PC-3 (cell line): ENCODE measurements around the gene PRPF6. TPM values are rescaled to one million over a fixed set of nuclear protein-coding genes. Genes with fewer than 3 reads are reported as not detected.

ENCODE experiments used
- ATAC-seq: fragments of 200-7000 bp; cut with Tn5 transposase; 2 replicates; pipeline ENCODE4 v1.9.1; 2020; ENCODE audit warnings: mild to moderate bottlenecking, moderate library complexity
- BruUV-seq: library from RNA; stranded (reverse); fragments of 400-500 nt; replicated peaks from 2 replicates; lab custom pipeline; 2021; lab: Mats Ljungman, UMichigan
- CTCF ChIA-PET: fragments of 300-600 bp; sonication (Branson Sonifier 250); formaldehyde crosslinking; loops from one replicate; lab custom pipeline; 2022; ENCODE audit warnings: antibody characterized with exemption; lab: Charles Lee
- POLR2A ChIA-PET: fragments of 300-600 bp; sonication (Branson Sonifier 250); formaldehyde crosslinking; loops from one replicate; lab custom pipeline; 2022; ENCODE audit warnings: antibody characterized with exemption; ENCODE audit not compliant: unreplicated experiment; lab: Charles Lee
- DNase-seq: peaks from one replicate; pipeline ENCODE4 v3.0.0-alpha.2; 2015
- H2AFZ ChIP-seq: fragments of 300-600 bp; sonication (generic); 2 replicates; pipeline ENCODE4 v1.6.0; 2016; ENCODE audit warnings: antibody characterized with exemption, low read length
- H3F3A ChIP-seq: fragments of 300-600 bp; sonication (generic); one replicate; pipeline ENCODE4 v1.6.0; 2017; ENCODE audit warnings: antibody characterized with exemption, low read length, control low read depth, mild to moderate bottlenecking; ENCODE audit not compliant: unreplicated experiment
- H3K27ac ChIP-seq: fragments of 300-600 bp; sonication (generic); 2 replicates; pipeline ENCODE4 v1.5.1; 2016; ENCODE audit warnings: mild to moderate bottlenecking, low read length
- H3K27me3 ChIP-seq: fragments of 300-600 bp; sonication (generic); 2 replicates; pipeline ENCODE4 v1.6.1; 2016; ENCODE audit warnings: low read length, mixed read lengths
- H3K36me3 ChIP-seq: fragments of 300-600 bp; sonication (generic); 2 replicates; pipeline ENCODE4 v1.6.1; 2016; ENCODE audit warnings: low read depth, mixed run types, low read length, mixed read lengths
- H3K4me1 ChIP-seq: fragments of 300-600 bp; sonication (generic); 2 replicates; pipeline ENCODE4 v1.5.1; 2016; ENCODE audit warnings: low read length; ENCODE audit not compliant: insufficient read depth
- H3K4me2 ChIP-seq: fragments of 300-600 bp; sonication (generic); 2 replicates; pipeline ENCODE4 v1.6.0; 2016; ENCODE audit warnings: low read length
- H3K4me3 ChIP-seq: fragments of 300-600 bp; sonication (generic); 2 replicates; pipeline ENCODE4 v1.5.1; 2016; ENCODE audit warnings: mild to moderate bottlenecking, low read length, mixed read lengths
- H3K79me2 ChIP-seq: fragments of 300-600 bp; sonication (generic); 2 replicates; pipeline ENCODE4 v1.6.1; 2017; ENCODE audit warnings: low read length, mixed read lengths
- H3K9ac ChIP-seq: fragments of 300-600 bp; sonication (generic); 2 replicates; pipeline ENCODE4 v1.6.0; 2016; ENCODE audit warnings: mild to moderate bottlenecking, low read length
- H3K9me2 ChIP-seq: fragments of 300-600 bp; sonication (generic); replicated peaks from 2 replicates; pipeline ENCODE4 v1.6.1; 2016; ENCODE audit warnings: mixed run types, low read length, mixed read lengths
- H3K9me3 ChIP-seq: fragments of 300-600 bp; sonication (generic); 2 replicates; pipeline ENCODE4 v1.6.1; 2016; ENCODE audit warnings: low read length, mixed read lengths
- H4K20me1 ChIP-seq: fragments of 300-600 bp; sonication (generic); 2 replicates; pipeline ENCODE4 v1.6.1; 2016; ENCODE audit warnings: low read length, mixed read lengths
- EZH2 ChIP-seq: fragments of 300-600 bp; sonication (generic); IDR thresholded peaks from one replicate; pipeline ENCODE4 v1.6.1; 2017; ENCODE audit warnings: antibody characterized with exemption, mild to moderate bottlenecking, low read length; ENCODE audit not compliant: unreplicated experiment
- EZH2phosphoT487 ChIP-seq: fragments of 300-600 bp; sonication (generic); IDR thresholded peaks from 2 replicates; pipeline ENCODE4 v1.6.1; 2018; ENCODE audit warnings: mild to moderate bottlenecking, antibody characterized with exemption, low read length, borderline replicate concordance
- intact Hi-C: fragments of 100-400 bp; cut with micrococcal nuclease; formaldehyde crosslinking; loops from 2 replicates; pipeline ENCODE4 v1.9.0; 2023
- total RNA-seq: library from RNA; depleted of rRNA; stranded (reverse); fragments of >200 nt; gene quantifications from 2 replicates; pipeline ENCODE4 v1.2.3, GENCODE V29; 2014
- TF ChIP-seq, protein P1 (sequence below): fragments of 300-600 bp; sonication (generic); conservative IDR thresholded peaks from 2 replicates; pipeline ENCODE4 v1.5.1; 2017; ENCODE audit warnings: antibody characterized with exemption, low read depth, mild to moderate bottlenecking, low read length

Gene PRPF6
- total RNA-seq, 1 experiment from 2014 or later, result 67.1 TPM

DNA sequence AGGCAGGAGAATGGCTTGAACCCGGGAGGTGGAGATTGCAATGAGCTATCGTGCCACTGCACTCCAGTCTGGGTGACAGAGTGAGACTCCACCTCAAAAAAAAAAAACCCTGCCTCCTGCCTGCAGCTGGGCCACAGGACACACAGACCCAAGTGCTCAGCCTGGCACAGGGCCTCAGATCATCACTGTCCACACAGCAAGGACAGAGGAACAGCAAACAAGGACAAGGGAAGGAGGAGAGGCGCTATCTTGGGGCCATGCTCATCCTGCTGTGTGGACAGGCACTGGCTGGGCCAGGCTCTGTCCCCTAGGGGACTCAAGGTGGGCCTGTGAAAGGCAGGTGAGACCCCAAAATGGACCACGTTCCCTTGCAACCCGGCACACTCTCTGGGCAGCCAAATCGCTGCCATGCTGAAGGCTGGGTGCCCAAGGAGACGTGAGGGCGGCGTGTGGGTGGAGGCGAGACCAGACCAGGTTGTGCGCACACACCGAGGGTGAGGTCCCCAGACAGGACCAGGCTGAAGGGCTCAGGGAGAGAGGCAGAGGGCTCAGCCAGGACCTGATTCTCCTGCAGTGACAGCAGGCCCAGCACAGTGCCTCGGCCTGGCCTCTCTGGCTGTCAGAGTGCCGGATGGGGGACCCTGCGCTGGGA lies 33.8 kb upstream of the PRPF6 start:
- intact Hi-C loops, result no loop called here
- no peak overlapping the region for H3K4me3 ChIP-seq
- CTCF ChIA-PET, result interaction anchor here (0.6 kb wide), 1 partner anchor 46 kb away, joined by 4 read pairs; no protein-coding TSS in a partner anchor
- POLR2A ChIA-PET, result no interaction called here
- peaks cover 57% of the 10 kb centered on the region for H4K20me1 ChIP-seq
- H3K4me1 ChIP-seq, result peaks cover 10% of the 10 kb centered on the region; the same call in 1 of the 2 replicates
- peaks cover 7% of the 10 kb centered on the region for H3K36me3 ChIP-seq
- H3K27me3 ChIP-seq, result no peaks in the 10 kb centered on the region
- peaks cover 65% of the 10 kb centered on the region for H3K79me2 ChIP-seq
- H3F3A ChIP-seq, result peaks cover 6% of the 10 kb centered on the region
- H3K4me2 ChIP-seq, result no peak overlapping the region
- no peak overlapping the region for H3K27ac ChIP-seq
- DNase-seq, result no peak
- no peak overlapping the region for H3K9ac ChIP-seq
- TF ChIP-seq EZH2, result no peak
- no peaks in the 10 kb centered on the region for H3K9me2 ChIP-seq
- no peaks in the 10 kb centered on the region for H3K9me3 ChIP-seq
- no TSS peak for BruUV-seq
- H2AFZ ChIP-seq, result no peak overlapping the region
- ATAC-seq, result no peak

DNA sequence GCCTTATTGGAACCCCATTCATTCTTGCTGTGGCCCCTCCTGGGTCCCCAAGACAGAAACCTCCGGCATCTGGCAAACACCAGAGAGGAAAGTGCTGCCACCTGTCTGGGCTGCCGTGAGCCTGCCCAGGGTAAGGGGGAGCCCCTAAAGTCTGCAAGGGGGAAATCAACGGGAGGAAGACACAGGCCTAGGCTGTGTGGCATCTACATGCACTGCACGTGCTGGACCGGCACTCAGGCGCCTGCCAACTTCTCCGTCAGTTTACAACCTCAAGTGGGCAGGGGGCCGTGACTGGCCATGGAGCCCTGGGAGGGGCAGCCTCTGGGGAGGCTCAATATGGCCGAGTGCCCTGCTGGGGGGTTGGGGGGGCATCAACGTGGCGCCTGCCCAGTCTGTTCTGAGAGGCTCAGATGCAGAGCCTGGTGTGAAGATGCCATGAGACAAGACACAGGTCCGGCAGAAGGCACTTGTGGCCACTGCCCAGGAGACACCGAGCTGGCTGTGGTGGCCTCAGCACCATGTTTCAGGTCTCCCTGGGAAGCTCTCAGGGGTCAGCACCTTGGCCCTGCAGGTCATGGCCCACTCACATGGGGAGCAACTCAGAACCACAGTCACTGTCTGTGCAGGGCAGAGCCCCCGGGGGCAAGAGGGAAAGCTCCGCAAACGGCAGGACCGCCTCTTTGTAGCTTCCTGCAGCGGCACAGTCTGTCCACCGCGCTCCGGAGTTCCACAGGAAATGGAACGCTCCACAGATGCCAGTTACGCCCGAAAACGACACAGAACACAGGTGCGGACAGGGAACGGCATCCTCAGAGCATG lies 33.1 kb upstream of the PRPF6 start:
- Histone ChIP-seq H2AFZ (no peak overlapping the region), H3K9me2 (no peaks in the 10 kb centered on the region), H3K4me2 (no peak overlapping the region), H3K4me3 (no peak overlapping the region), H3K27me3 (no peaks in the 10 kb centered on the region), H3K9ac (no peak overlapping the region), H4K20me1 (peaks cover 59% of the 10 kb centered on the region), H3F3A (peaks cover under 1% of the 10 kb centered on the region), H3K9me3 (no peaks in the 10 kb centered on the region), H3K79me2 (peaks cover 72% of the 10 kb centered on the region), H3K27ac (no peak overlapping the region), H3K4me1 (peaks cover 10% of the 10 kb centered on the region; the same call in 1 of the 2 replicates), H3K36me3 (peaks cover 7% of the 10 kb centered on the region)
- ATAC-seq (no peak; the same call in 1 of the 2 replicates), DNase-seq (no peak)
- intact Hi-C loops, result no loop called here
- ChIA-PET POLR2A (no interaction called here), CTCF (interaction anchor here (0.6 kb wide), 1 partner anchor 56 kb away, joined by 5 read pairs; no protein-coding TSS in a partner anchor)
- BruUV-seq, result no TSS peak
- TF ChIP-seq EZH2 (no peak), EZH2phosphoT487 (no peak)
- TF ChIP-seq, protein P1, sequence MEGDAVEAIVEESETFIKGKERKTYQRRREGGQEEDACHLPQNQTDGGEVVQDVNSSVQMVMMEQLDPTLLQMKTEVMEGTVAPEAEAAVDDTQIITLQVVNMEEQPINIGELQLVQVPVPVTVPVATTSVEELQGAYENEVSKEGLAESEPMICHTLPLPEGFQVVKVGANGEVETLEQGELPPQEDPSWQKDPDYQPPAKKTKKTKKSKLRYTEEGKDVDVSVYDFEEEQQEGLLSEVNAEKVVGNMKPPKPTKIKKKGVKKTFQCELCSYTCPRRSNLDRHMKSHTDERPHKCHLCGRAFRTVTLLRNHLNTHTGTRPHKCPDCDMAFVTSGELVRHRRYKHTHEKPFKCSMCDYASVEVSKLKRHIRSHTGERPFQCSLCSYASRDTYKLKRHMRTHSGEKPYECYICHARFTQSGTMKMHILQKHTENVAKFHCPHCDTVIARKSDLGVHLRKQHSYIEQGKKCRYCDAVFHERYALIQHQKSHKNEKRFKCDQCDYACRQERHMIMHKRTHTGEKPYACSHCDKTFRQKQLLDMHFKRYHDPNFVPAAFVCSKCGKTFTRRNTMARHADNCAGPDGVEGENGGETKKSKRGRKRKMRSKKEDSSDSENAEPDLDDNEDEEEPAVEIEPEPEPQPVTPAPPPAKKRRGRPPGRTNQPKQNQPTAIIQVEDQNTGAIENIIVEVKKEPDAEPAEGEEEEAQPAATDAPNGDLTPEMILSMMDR, result no peak

DNA sequence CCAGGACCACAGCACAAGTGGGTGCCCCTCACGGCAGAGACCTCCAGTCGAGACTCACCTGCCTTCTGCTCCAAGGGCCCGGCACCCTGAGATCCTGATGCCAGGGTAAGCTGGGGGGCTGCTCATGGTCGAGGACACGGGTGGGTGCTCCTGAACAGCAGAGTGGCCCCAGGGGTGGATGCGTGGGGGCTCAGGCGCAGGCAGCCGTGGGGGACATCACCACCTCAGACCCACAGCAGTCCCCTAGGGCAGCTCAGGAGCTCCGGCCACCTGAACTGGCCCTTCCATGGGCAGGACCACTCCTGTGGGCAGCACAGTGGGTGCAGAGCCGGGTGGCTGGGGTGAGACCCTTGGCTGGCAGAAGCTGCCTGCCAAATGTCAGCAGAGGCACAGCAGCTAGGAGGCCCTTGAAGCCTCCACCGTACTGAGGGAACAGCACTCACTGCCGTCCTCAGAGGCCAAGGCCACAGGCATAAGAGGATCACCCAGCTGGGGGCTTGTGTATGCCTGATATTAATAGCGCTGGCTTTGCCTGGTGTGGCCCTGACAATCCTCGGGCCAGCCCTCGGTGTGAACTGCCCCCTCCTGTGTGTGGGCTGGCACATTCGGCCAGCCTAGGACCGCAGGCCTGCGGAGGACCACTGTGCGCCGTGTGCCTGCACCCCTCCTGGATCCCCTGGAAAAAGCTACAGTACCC lies 30.1 kb upstream of the PRPF6 start:
- Histone ChIP-seq H3K4me3 (no peak overlapping the region), H3K9me2 (no peaks in the 10 kb centered on the region), H3F3A (no peaks in the 10 kb centered on the region), H3K27me3 (no peaks in the 10 kb centered on the region), H4K20me1 (peaks cover 74% of the 10 kb centered on the region), H3K9me3 (no peaks in the 10 kb centered on the region), H3K9ac (no peak overlapping the region), H2AFZ (no peak overlapping the region), H3K4me2 (no peak overlapping the region), H3K4me1 (peaks cover 29% of the 10 kb centered on the region), H3K36me3 (no peaks in the 10 kb centered on the region; the same call in 1 of the 2 replicates), H3K27ac (no peak overlapping the region), H3K79me2 (peaks cover 98% of the 10 kb centered on the region)
- no peak for ATAC-seq
- BruUV-seq, result no TSS peak
- ChIA-PET POLR2A (no interaction called here), CTCF (no interaction called here)
- intact Hi-C loops, result no loop called here
- no peak for DNase-seq
- TF ChIP-seq EZH2, result no peak
- TF ChIP-seq EZH2phosphoT487, result no peak
- TF ChIP-seq, protein P1, result no peak
